OCI-LY1 (cell line): ENCODE data around the gene IMMP2L.

Experiments
- H2AFZ ChIP-seq: fragments of 200-600 bp; sonication (generic), shearing (Covaris generic); 2 replicates; pipeline ENCODE4 v1.6.0; 2014; ENCODE audit warnings: antibody characterized with exemption, mild to moderate bottlenecking, low read length
- H3F3A ChIP-seq: fragments of 200-600 bp; sonication (generic), shearing (Covaris generic); 2 replicates; pipeline ENCODE4 v1.6.0; 2014; ENCODE audit warnings: mild to moderate bottlenecking, antibody characterized with exemption, low read length, moderate library complexity; ENCODE audit not compliant: insufficient read depth
- H3K27ac ChIP-seq: fragments of 200-600 bp; sonication (generic); 2 replicates; pipeline ENCODE4 v1.5.1; 2014; ENCODE audit warnings: low read length, mixed run types, mild to moderate bottlenecking, low read depth; ENCODE audit not compliant: poor library complexity, severe bottlenecking
- H3K27me3 ChIP-seq: fragments of 200-600 bp; sonication (generic); 2 replicates; pipeline ENCODE4 v1.6.0; 2014; ENCODE audit warnings: antibody characterized with exemption, mild to moderate bottlenecking, low read length, moderate library complexity; ENCODE audit not compliant: insufficient read depth
- H3K36me3 ChIP-seq: fragments of 200-600 bp; sonication (generic); 2 replicates; pipeline ENCODE4 v1.6.1; 2014; ENCODE audit warnings: mild to moderate bottlenecking, antibody characterized with exemption, low read length, moderate library complexity, mixed read lengths; ENCODE audit not compliant: insufficient read depth
- H3K4me1 ChIP-seq: fragments of 200-600 bp; sonication (generic); 2 replicates; pipeline ENCODE4 v1.5.1; 2014; ENCODE audit warnings: mild to moderate bottlenecking, low read length, moderate library complexity; ENCODE audit not compliant: insufficient read depth, severe bottlenecking
- H3K4me2 ChIP-seq: fragments of 200-600 bp; sonication (generic), shearing (Covaris generic); 2 replicates; pipeline ENCODE4 v1.6.1; 2014; ENCODE audit warnings: low read length
- H3K4me3 ChIP-seq: fragments of 200-600 bp; sonication (generic); 2 replicates; pipeline ENCODE4 v1.5.1; 2014; ENCODE audit warnings: low read length, low read depth, mild to moderate bottlenecking, mixed read lengths; ENCODE audit not compliant: poor library complexity, severe bottlenecking
- H3K79me2 ChIP-seq: fragments of 200-600 bp; shearing (Covaris generic); 2 replicates; pipeline ENCODE4 v1.6.1; 2016; ENCODE audit warnings: mixed run types, low read length, mixed read lengths; ENCODE audit not compliant: insufficient read depth
- H3K9ac ChIP-seq: fragments of 200-600 bp; sonication (generic), shearing (Covaris generic); 2 replicates; pipeline ENCODE4 v1.6.1; 2014; ENCODE audit warnings: mild to moderate bottlenecking, low read length, mixed read lengths
- H3K9me2 ChIP-seq: fragments of 200-600 bp; sonication (generic), shearing (Covaris generic); 2 replicates; pipeline ENCODE4 v1.6.1; 2014; ENCODE audit warnings: low read depth, mild to moderate bottlenecking, low read length, mixed read lengths
- H3K9me3 ChIP-seq: fragments of 200-600 bp; shearing (Covaris generic); 2 replicates; pipeline ENCODE4 v1.6.1; 2014; ENCODE audit warnings: low read length, mixed read lengths
- H4K20me1 ChIP-seq: fragments of 200-600 bp; sonication (generic), shearing (Covaris generic); 2 replicates; pipeline ENCODE4 v1.6.0; 2016; ENCODE audit warnings: mild to moderate bottlenecking, low read length; ENCODE audit not compliant: insufficient read depth
- CTCF ChIP-seq: fragments of 200-600 bp; sonication (generic), shearing (Covaris generic); IDR thresholded peaks from 2 replicates; pipeline ENCODE4 v1.5.1; 2017; ENCODE audit warnings: mild to moderate bottlenecking, antibody characterized with exemption, low read length, moderate library complexity, mixed read lengths
- EZH2 ChIP-seq: fragments of 200-600 bp; sonication (generic), shearing (Covaris generic); IDR thresholded peaks from 2 replicates; pipeline ENCODE4 v1.8.0; 2017; ENCODE audit warnings: borderline replicate concordance, mixed run types, mild to moderate bottlenecking, antibody characterized with exemption, low read length, moderate library complexity, mixed read lengths

The IMMP2L gene

GRCh38 chr7:110626414-110626813 lies 935.9 kb downstream of the IMMP2L start:
- Histone ChIP-seq H3K4me1 (no peaks in the 10 kb centered on the region), H3K4me2 (no peak overlapping the region), H3K9me3 (no peaks in the 10 kb centered on the region), H2AFZ (no peak overlapping the region), H3K9me2 (no peaks in the 10 kb centered on the region), H3K36me3 (no peaks in the 10 kb centered on the region), H3K27me3 (no peaks in the 10 kb centered on the region), H3F3A (no peaks in the 10 kb centered on the region), H3K4me3 (no peak overlapping the region), H3K79me2 (no peaks in the 10 kb centered on the region), H3K27ac (no peak overlapping the region), H4K20me1 (no peaks in the 10 kb centered on the region), H3K9ac (no peak overlapping the region)
- TF ChIP-seq CTCF, result no peak
- no peak for TF ChIP-seq EZH2

GRCh38 chr7:110625294-110625693 lies 937.0 kb downstream of the IMMP2L start:
- Histone ChIP-seq H3K4me1 (no peaks in the 10 kb centered on the region), H3K36me3 (no peaks in the 10 kb centered on the region), H3K79me2 (no peaks in the 10 kb centered on the region), H3K27ac (no peak overlapping the region), H3K4me2 (no peak overlapping the region), H3K4me3 (no peak overlapping the region), H3K9me3 (no peaks in the 10 kb centered on the region), H3K9me2 (no peaks in the 10 kb centered on the region), H3K27me3 (no peaks in the 10 kb centered on the region), H3F3A (no peaks in the 10 kb centered on the region), H4K20me1 (no peaks in the 10 kb centered on the region), H2AFZ (no peak overlapping the region), H3K9ac (no peak overlapping the region)
- no peak for TF ChIP-seq EZH2
- no peak for TF ChIP-seq CTCF

GRCh38 chr7:110623436-110623835 lies 938.9 kb downstream of the IMMP2L start:
- H3K9me3 ChIP-seq, result no peaks in the 10 kb centered on the region
- no peaks in the 10 kb centered on the region for H4K20me1 ChIP-seq
- H3K27ac ChIP-seq, result no peak overlapping the region
- no peaks in the 10 kb centered on the region for H3F3A ChIP-seq
- H3K4me2 ChIP-seq, result no peak overlapping the region
- no peak overlapping the region for H3K4me3 ChIP-seq
- H3K9me2 ChIP-seq, result no peaks in the 10 kb centered on the region
- H3K27me3 ChIP-seq, result no peaks in the 10 kb centered on the region
- no peak overlapping the region for H3K9ac ChIP-seq
- no peaks in the 10 kb centered on the region for H3K36me3 ChIP-seq
- no peak overlapping the region for H2AFZ ChIP-seq
- no peak for TF ChIP-seq EZH2
- TF ChIP-seq CTCF, result no peak
- H3K4me1 ChIP-seq, result no peaks in the 10 kb centered on the region
- H3K79me2 ChIP-seq, result no peaks in the 10 kb centered on the region
